Left ventricle myocardium inferior (tissue), 1 donor: ENCODE measurements around the gene PCDHA8. TPM values are rescaled to one million over a fixed set of nuclear protein-coding genes. Genes with fewer than 3 reads are reported as not detected.
A peak's percentile ranks its signal among the peaks of the same experiment; 100 is the strongest.
"Not testable (repeated sequence)": the region's sequence is repeated elsewhere in the genome, so short reads cannot be mapped to it uniquely, and the experiment has no call there.

Source experiments
- DNase-seq: peaks from one replicate; pipeline ENCODE4 v3.0.0-alpha.2; 2020
- H3K27ac ChIP-seq: fragments of 200-600 bp; replicated peaks from 2 replicates; pipeline ENCODE4 v1.8.0; 2021
- H3K27me3 ChIP-seq: fragments of 200-600 bp; 2 replicates; pipeline ENCODE4 v1.8.0; 2021; ENCODE audit warnings: low read depth
- H3K36me3 ChIP-seq: fragments of 200-600 bp; 2 replicates; pipeline ENCODE4 v1.8.0; 2021
- H3K4me1 ChIP-seq: fragments of 200-600 bp; 2 replicates; pipeline ENCODE4 v1.8.0; 2021
- H3K4me3 ChIP-seq: fragments of 200-600 bp; 2 replicates; pipeline ENCODE4 v1.8.0; 2021; ENCODE audit warnings: mild to moderate bottlenecking, moderate library complexity
- H3K9me3 ChIP-seq: fragments of 200-600 bp; replicated peaks from 2 replicates; pipeline ENCODE4 v1.8.0; 2021
- intact Hi-C: fragments of 100-400 bp; cut with micrococcal nuclease; formaldehyde crosslinking; loops from one replicate; pipeline ENCODE4 v1.11.0; 2022
- long read RNA-seq: library from polyadenylated mRNA; unstranded; transcript quantifications from one replicate; pipeline ENCODE4 v2.0.0, GENCODE V29; 2021
- total RNA-seq: library from RNA; stranded (reverse); fragmentation: NEBNext Ultra II Directional; extraction: Animal tissue kit (Norgen Biotek cat#: 25700); gene quantifications from one replicate; pipeline ENCODE4 v1.2.1, GENCODE V29; 2021
- TF ChIP-seq, protein P1 (sequence below): fragments of 200-600 bp; IDR thresholded peaks from 2 replicates; pipeline ENCODE4 v1.8.0; 2021; ENCODE audit warnings: antibody characterized with exemption, mild to moderate bottlenecking, borderline replicate concordance
- donor health status: DM: no; HTN: yes; CAD: no; lungs with severe emphysema.

The PCDHA8 gene, protein sequence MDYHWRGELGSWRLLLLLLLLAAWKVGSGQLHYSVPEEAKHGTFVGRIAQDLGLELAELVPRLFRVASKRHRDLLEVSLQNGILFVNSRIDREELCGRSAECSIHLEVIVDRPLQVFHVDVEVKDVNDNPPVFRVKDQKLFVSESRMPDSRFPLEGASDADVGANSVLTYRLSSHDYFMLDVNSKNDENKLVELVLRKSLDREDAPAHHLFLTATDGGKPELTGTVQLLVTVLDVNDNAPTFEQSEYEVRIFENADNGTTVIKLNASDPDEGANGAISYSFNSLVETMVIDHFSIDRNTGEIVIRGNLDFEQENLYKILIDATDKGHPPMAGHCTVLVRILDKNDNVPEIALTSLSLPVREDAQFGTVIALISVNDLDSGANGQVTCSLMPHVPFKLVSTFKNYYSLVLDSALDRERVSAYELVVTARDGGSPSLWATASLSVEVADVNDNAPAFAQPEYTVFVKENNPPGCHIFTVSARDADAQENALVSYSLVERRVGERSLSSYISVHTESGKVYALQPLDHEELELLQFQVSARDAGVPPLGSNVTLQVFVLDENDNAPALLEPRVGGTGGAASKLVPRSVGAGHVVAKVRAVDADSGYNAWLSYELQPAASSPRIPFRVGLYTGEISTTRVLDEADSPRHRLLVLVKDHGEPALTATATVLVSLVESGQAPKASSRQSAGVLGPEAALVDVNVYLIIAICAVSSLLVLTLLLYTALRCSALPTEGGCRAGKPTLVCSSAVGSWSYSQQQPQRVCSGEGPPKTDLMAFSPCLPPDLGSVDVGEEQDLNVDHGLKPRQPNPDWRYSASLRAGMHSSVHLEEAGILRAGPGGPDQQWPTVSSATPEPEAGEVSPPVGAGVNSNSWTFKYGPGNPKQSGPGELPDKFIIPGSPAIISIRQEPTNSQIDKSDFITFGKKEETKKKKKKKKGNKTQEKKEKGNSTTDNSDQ
- total RNA-seq, result not detected
- long read RNA-seq, result 0 reads

DNA sequence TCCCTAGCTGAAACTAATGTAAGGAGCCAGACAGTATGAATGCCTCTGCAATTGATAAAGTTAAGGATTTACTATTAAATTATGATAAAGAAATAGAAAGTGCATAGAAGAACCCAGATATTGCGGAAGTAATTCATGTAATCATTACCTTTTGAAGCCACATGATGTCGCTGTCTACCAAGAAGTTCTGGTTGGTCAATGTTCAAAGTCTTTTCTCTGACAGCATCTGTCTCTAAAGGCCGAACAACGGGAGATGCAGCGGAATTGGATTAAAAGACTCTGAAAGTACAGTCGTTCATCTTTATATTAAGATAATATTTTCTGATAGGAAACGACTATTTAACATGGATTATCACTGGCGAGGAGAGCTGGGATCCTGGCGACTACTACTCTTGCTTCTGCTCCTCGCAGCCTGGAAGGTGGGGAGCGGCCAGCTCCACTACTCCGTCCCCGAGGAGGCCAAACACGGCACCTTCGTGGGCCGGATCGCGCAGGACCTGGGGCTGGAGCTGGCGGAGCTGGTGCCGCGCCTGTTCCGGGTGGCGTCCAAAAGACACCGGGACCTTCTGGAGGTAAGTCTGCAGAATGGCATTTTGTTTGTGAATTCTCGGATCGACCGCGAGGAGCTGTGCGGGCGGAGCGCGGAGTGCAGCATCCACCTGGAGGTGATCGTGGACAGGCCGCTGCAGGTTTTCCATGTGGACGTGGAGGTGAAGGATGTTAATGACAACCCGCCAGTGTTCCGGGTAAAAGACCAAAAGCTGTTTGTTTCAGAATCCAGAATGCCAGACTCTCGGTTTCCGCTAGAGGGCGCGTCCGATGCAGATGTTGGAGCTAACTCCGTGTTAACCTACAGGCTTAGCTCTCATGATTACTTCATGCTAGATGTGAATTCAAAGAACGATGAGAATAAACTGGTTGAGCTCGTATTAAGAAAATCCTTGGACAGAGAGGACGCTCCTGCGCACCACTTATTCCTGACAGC, at the start of gene PCDHA8:
Gene PCDHA8 (plus strand): TSS at position 210 of the 985 bp plus-strand sequence. CDS start 135 bp downstream, at position 345.
- Histone ChIP-seq H3K9me3 (peaks cover 53% of the 10 kb centered on the region), H3K27me3 (peaks cover 57% of the 10 kb centered on the region)

DNA sequence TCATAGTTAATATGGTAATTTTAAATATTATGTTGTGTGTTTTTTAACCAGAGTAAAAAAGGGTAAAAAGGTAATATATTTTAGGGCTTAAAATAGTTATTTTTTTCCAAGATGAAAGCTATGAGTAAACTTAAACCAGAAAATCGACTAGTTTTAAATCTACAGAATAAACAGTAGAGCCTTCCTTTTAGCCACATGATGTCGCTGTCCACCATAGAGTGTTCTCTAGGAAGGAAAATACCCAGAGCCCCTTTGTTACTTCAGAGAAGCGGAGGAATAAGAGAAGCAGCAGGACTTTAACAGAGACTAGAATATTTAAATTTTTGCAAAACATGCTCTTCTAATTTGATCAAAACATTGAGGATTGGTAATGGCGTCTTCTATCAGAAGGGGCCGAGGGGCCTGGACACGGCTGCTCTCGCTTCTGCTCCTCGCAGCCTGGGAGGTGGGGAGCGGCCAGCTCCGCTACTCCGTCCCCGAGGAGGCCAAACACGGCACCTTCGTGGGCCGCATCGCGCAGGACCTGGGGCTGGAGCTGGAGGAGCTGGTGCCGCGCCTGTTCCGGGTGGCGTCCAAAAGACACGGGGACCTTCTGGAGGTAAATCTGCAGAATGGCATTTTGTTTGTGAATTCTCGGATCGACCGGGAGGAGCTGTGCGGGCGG, 46.3 kb upstream of the PCDHA8 start, which contains the start of gene PCDHA2:
Gene PCDHA2 (plus strand): TSS at position 258 of the 664 bp plus-strand sequence.
- DNase-seq, result no peak
- Histone ChIP-seq H3K4me3 (peak within 1 kb of the TSS; percentile 37), H3K9me3 (peaks cover 90% of the 10 kb centered on the region), H3K4me1 (no peaks in the 10 kb centered on the region), H3K27me3 (peaks cover 47% of the 10 kb centered on the region), H3K27ac (no peak within 1 kb of the TSS), H3K36me3 (no peaks in the 10 kb centered on the region)
- TF ChIP-seq, protein P1, sequence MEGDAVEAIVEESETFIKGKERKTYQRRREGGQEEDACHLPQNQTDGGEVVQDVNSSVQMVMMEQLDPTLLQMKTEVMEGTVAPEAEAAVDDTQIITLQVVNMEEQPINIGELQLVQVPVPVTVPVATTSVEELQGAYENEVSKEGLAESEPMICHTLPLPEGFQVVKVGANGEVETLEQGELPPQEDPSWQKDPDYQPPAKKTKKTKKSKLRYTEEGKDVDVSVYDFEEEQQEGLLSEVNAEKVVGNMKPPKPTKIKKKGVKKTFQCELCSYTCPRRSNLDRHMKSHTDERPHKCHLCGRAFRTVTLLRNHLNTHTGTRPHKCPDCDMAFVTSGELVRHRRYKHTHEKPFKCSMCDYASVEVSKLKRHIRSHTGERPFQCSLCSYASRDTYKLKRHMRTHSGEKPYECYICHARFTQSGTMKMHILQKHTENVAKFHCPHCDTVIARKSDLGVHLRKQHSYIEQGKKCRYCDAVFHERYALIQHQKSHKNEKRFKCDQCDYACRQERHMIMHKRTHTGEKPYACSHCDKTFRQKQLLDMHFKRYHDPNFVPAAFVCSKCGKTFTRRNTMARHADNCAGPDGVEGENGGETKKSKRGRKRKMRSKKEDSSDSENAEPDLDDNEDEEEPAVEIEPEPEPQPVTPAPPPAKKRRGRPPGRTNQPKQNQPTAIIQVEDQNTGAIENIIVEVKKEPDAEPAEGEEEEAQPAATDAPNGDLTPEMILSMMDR, result peak; percentile 22
- intact Hi-C loops, result no loop called here

More for the DNA sequence above, at the start of gene PCDHA8:
- Histone ChIP-seq H3K27ac (no peak within 1 kb of the TSS), H3K4me1 (no peaks in the 10 kb centered on the region), H3K36me3 (no peaks in the 10 kb centered on the region), H3K4me3 (no peak within 1 kb of the TSS)
- DNase-seq, result no peak
- TF ChIP-seq, protein P1, result no peak
- intact Hi-C loops, result no loop called here

DNA sequence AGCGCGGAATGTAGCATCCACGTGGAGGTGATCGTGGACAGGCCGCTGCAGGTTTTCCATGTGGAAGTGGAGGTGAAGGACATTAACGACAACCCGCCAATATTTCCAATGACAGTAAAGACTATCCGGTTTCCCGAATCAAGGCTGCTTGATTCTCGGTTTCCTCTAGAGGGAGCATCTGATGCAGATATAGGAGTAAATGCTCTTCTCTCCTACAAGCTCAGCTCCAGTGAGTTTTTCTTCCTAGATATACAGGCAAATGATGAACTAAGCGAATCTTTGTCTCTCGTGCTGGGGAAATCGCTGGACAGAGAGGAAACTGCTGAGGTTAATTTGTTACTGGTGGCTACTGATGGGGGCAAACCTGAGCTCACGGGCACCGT, 45.7 kb upstream of the PCDHA8 start:
- Histone ChIP-seq H3K4me1 (no peaks in the 10 kb centered on the region), H3K27ac (no peak overlapping the region), H3K4me3 (peak overlapping the region; percentile 37), H3K9me3 (peaks cover 88% of the 10 kb centered on the region), H3K36me3 (no peaks in the 10 kb centered on the region), H3K27me3 (peaks cover 47% of the 10 kb centered on the region)
- TF ChIP-seq, protein P1, result peak; percentile 7
- DNase-seq, result no peak
- intact Hi-C loops, result no loop called here

DNA sequence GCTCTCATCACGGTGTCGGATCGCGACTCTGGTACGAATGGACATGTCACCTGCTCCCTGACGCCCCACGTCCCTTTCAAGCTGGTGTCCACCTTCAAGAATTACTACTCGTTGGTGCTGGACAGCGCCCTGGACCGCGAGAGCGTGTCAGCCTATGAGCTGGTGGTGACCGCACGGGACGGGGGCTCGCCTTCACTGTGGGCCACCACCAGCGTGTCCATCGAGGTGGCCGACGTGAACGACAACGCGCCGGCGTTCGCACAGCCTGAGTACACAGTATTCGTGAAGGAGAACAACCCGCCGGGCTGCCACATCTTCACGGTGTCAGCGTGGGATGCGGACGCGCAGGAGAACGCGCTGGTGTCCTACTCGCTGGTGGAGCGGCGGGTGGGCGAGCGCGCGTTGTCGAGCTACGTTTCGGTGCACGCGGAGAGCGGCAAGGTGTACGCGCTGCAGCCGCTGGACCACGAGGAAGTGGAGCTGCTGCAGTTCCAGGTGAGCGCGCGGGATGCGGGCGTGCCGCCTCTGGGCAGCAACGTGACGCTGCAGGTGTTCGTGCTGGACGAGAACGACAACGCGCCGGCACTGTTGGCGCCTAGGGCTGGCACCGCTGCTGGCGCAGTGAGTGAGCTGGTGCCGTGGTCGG, 44.8 kb upstream of the PCDHA8 start:
- H3K4me3 ChIP-seq, H3K36me3 ChIP-seq, DNase-seq, intact Hi-C loops, H3K4me1 ChIP-seq, H3K27ac ChIP-seq: not testable (repeated sequence)
- H3K27me3 ChIP-seq, result peaks cover 51% of the 10 kb centered on the region
- peaks cover 88% of the 10 kb centered on the region for H3K9me3 ChIP-seq

DNA sequence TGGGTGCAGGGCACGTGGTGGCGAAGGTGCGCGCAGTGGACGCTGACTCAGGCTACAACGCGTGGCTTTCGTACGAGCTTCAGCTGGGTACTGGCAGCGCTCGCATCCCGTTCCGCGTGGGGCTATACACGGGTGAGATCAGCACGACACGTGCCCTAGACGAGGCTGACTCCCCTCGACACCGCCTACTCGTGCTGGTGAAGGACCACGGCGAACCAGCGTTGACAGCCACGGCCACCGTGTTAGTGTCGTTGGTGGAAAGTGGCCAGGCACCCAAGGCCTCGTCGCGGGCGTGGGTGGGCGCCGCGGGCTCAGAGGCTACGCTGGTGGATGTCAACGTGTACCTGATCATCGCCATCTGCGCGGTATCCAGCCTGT, 44.3 kb upstream of the PCDHA8 start:
- Histone ChIP-seq H3K27ac (no peak overlapping the region), H3K27me3 (peaks cover 55% of the 10 kb centered on the region), H3K36me3 (no peaks in the 10 kb centered on the region), H3K4me1 (no peaks in the 10 kb centered on the region), H3K9me3 (peaks cover 88% of the 10 kb centered on the region), H3K4me3 (no peak overlapping the region)
- intact Hi-C loops, result no loop called here
- no peak for DNase-seq
- TF ChIP-seq, protein P1, result no peak
